Measurements from ENCODE around the gene SLC25A5.

- no peak for TF ChIP-seq EZH2 (IDR thresholded peaks at IDR 0.05; ENCODE audit: insufficient read depth, poor library complexity, severe bottlenecking)
- no peak for TF ChIP-seq EZH2phosphoT487 (IDR thresholded peaks at IDR 0.05; ENCODE audit: insufficient read depth, low read depth)
Measured at GRCh38 chrX:119482041-119482440, 13.8 kb downstream of the SLC25A5 start.
